Testis (tissue), 2 donors: ENCODE results near the gene UTP15.

Source experiments
- POLR2A ChIP-seq: fragments of 450-650 bp; IDR thresholded peaks from one replicate; pipeline ENCODE4 v1.6.1; 2017; ENCODE audit warnings: antibody characterized with exemption, mild to moderate bottlenecking, moderate library complexity
- TF ChIP-seq, protein P1 (sequence below), 3 experiments: fragments of 450-650 bp in 2 of 3; fragments of 200-600 bp in 1 of 3; sonication (generic) in 1 of 3; IDR thresholded peaks; one replicate each; pipeline ENCODE4 v1.5.1; 2016 to 2019; ENCODE audit warnings: antibody characterized with exemption in 3 of 3, mild to moderate bottlenecking in 2 of 3, moderate library complexity in 1 of 3

DNA sequence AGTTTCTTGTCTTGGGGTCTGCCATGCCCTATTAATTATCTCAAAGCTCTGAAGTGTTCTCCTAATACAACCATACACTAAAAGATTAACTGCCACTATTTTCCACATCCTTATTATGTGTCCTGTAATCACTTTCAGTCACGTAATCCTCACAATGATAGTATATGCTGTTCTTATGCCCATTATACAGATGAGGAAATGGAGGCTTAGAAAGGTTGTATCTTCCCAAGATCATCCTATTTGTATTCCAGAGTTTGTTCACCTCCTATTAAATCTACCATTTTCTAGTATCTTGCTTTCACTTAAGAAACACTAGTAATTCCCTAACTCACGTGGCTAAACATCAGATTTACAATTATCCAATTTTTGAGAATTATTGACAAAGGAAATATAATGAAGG lies 57.5 kb downstream of the UTP15 start:
- TF ChIP-seq, protein P1, sequence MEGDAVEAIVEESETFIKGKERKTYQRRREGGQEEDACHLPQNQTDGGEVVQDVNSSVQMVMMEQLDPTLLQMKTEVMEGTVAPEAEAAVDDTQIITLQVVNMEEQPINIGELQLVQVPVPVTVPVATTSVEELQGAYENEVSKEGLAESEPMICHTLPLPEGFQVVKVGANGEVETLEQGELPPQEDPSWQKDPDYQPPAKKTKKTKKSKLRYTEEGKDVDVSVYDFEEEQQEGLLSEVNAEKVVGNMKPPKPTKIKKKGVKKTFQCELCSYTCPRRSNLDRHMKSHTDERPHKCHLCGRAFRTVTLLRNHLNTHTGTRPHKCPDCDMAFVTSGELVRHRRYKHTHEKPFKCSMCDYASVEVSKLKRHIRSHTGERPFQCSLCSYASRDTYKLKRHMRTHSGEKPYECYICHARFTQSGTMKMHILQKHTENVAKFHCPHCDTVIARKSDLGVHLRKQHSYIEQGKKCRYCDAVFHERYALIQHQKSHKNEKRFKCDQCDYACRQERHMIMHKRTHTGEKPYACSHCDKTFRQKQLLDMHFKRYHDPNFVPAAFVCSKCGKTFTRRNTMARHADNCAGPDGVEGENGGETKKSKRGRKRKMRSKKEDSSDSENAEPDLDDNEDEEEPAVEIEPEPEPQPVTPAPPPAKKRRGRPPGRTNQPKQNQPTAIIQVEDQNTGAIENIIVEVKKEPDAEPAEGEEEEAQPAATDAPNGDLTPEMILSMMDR (IDR thresholded peaks at IDR 0.05) = no peak
- TF ChIP-seq POLR2A = no peak
